B cell (primary cell): Measurements from ENCODE around the gene ADGRV1. TPM values are rescaled to one million over a fixed set of nuclear protein-coding genes. Genes with fewer than 3 reads are reported as not detected.

ENCODE experiments used
- ATAC-seq: fragments of 200-7000 bp; cut with Tn5 transposase; one replicate; pipeline ENCODE4 v1.10.0; 2021; ENCODE audit warnings: low read depth, mild to moderate bottlenecking, moderate number of reproducible peaks, moderate library complexity
- CTCF ChIA-PET: fragments of 350-600 bp; sonication (Branson Sonifier 250); formaldehyde crosslinking; loops from one replicate; lab custom pipeline; 2021; ENCODE audit warnings: antibody characterized with exemption, inconsistent platforms; lab: Charles Lee
- POLR2A ChIA-PET: fragments of 350-600 bp; sonication (Branson Sonifier 250); formaldehyde crosslinking; loops from one replicate; lab custom pipeline; 2021; ENCODE audit warnings: antibody characterized with exemption; lab: Charles Lee
- DNase-seq: peaks from one replicate; pipeline ENCODE4 v3.0.0; 2013
- H2AFZ ChIP-seq: 2 replicates; pipeline ENCODE4 v1.6.1; 2012; ENCODE audit warnings: mild to moderate bottlenecking, low read depth, low read length; ENCODE audit not compliant: insufficient read depth, poor library complexity, severe bottlenecking
- H3K27ac ChIP-seq, 2 donors: 1 replicate in 1 of 2; 2 replicates in 1 of 2; pipeline ENCODE4 v1.5.1; 2012 to 2013; ENCODE audit warnings: low read length in 2 of 2, mild to moderate bottlenecking in 2 of 2, moderate library complexity in 1 of 2
- H3K27me3 ChIP-seq, 4 experiments: fragments of 200-600 bp in 1 of 4; sonication (generic) in 1 of 4; replicated peaks in 1 of 4; 1 replicate in 2 of 4; 2 replicates in 2 of 4; pipeline versions ENCODE4 v1.6.1 to v1.7.0; 2013 to 2016; ENCODE audit warnings: low read length in 3 of 4, mild to moderate bottlenecking in 2 of 4, mixed read lengths in 1 of 4, moderate library complexity in 1 of 4; ENCODE audit not compliant: insufficient read depth in 4 of 4, control insufficient read depth in 3 of 4; ENCODE audit errors: control extremely low read depth in 1 of 4
- H3K36me3 ChIP-seq, 2 experiments: replicated peaks in 1 of 2; 1 replicate in 1 of 2; 2 replicates in 1 of 2; pipeline versions ENCODE4 v1.6.1 to v1.7.1; 2013; ENCODE audit warnings: low read length in 1 of 2; ENCODE audit not compliant: insufficient read depth in 2 of 2, control insufficient read depth in 1 of 2; ENCODE audit errors: control extremely low read depth in 1 of 2, extremely low read depth in 1 of 2
- H3K4me1 ChIP-seq, 2 donors: fragments of 200-600 bp in 1 of 2; sonication (generic) in 1 of 2; 1 replicate in 1 of 2; 2 replicates in 1 of 2; pipeline versions ENCODE4 v1.5.1 to v1.6.1; 2013 to 2017; ENCODE audit warnings: low read length in 2 of 2; ENCODE audit not compliant: control insufficient read depth in 2 of 2, insufficient read depth in 2 of 2
- H3K4me2 ChIP-seq: replicated peaks from 2 replicates; pipeline ENCODE3; 2012; ENCODE audit warnings: mild to moderate bottlenecking, low read depth, low read length; ENCODE audit not compliant: poor library complexity, severe bottlenecking
- H3K4me3 ChIP-seq, 5 experiments: fragments of 200-600 bp in 1 of 5; sonication (generic) in 1 of 5; 1 replicate in 3 of 5; 2 replicates in 2 of 5; pipeline versions ENCODE4 v1.5.1 to v1.7.0; 2011 to 2016; ENCODE audit warnings: low read length in 4 of 5, mild to moderate bottlenecking in 4 of 5, low read depth in 2 of 5, control low read depth in 1 of 5, moderate library complexity in 1 of 5; ENCODE audit not compliant: insufficient read depth in 1 of 5; ENCODE audit errors: control extremely low read depth in 1 of 5, extremely low read depth in 1 of 5
- H3K79me2 ChIP-seq: fragments of 200-600 bp; sonication (generic); one replicate; pipeline ENCODE4 v1.6.0; 2016; ENCODE audit warnings: low read length; ENCODE audit not compliant: control insufficient read depth, insufficient read depth
- H3K9ac ChIP-seq: fragments of 200-600 bp; sonication (generic); 2 replicates; pipeline ENCODE4 v1.6.1; 2017; ENCODE audit warnings: mild to moderate bottlenecking, low read length, moderate library complexity
- H3K9me3 ChIP-seq, 3 donors: one replicate each; pipeline versions ENCODE4 v1.6.1 to v1.7.1; 2013; ENCODE audit warnings: low read length in 2 of 3; ENCODE audit not compliant: control insufficient read depth in 2 of 3, insufficient read depth in 1 of 3; ENCODE audit errors: control extremely low read depth in 1 of 3
- H4K20me1 ChIP-seq: 2 replicates; pipeline ENCODE4 v1.6.0; 2012; ENCODE audit warnings: mild to moderate bottlenecking, low read length; ENCODE audit not compliant: insufficient read depth, control insufficient read depth, poor library complexity, severe bottlenecking
- H3K27ac Mint-ChIP-seq: one replicate; pipeline ENCODE4 v1.8.0; 2021; ENCODE audit warnings: mixed read lengths
- H3K27me3 Mint-ChIP-seq: one replicate; pipeline ENCODE4 v1.8.0; 2021; ENCODE audit warnings: mixed read lengths
- H3K4me1 Mint-ChIP-seq: one replicate; pipeline ENCODE4 v1.8.0; 2021; ENCODE audit warnings: mixed read lengths
- H3K4me3 Mint-ChIP-seq: one replicate; pipeline ENCODE4 v1.8.0; 2021; ENCODE audit warnings: mixed read lengths
- H3K9me3 Mint-ChIP-seq: one replicate; pipeline ENCODE4 v1.8.0; 2022; ENCODE audit warnings: mixed read lengths; ENCODE audit not compliant: insufficient read depth
- CTCF ChIP-seq: fragments of 200-600 bp; IDR thresholded peaks from one replicate; pipeline ENCODE4 v1.8.0; 2022; ENCODE audit warnings: antibody characterized with exemption, mild to moderate bottlenecking
- EZH2 ChIP-seq: IDR thresholded peaks from 2 replicates; pipeline ENCODE4 v1.6.1; 2012; ENCODE audit warnings: borderline replicate concordance, low read depth, mild to moderate bottlenecking, moderate library complexity, low read length; ENCODE audit not compliant: insufficient read depth, poor library complexity, severe bottlenecking
- WGBS: methylation state at CpG from one replicate; pipeline ENCODE4 v1.1.5; 2013; ENCODE audit warnings: missing lambda C conversion rate; ENCODE audit not compliant: insufficient coverage; 5-methylcytosine and 5-hydroxymethylcytosine counted together
- intact Hi-C: fragments of 100-400 bp; cut with micrococcal nuclease; formaldehyde crosslinking; loops from one replicate; pipeline ENCODE4 v1.10.0; 2022
- polyA plus RNA-seq: library from polyadenylated mRNA; depleted of rRNA; stranded (reverse); fragments of >200 nt; gene quantifications from 2 replicates; pipeline ENCODE4 v1.2.3, GENCODE V29; 2012
- total RNA-seq, 2 donors: library from RNA; stranded (reverse); fragments of 120-200 nt in 1 of 2; gene quantifications; 1 replicate in 1 of 2; 2 replicates in 1 of 2; pipeline versions ENCODE4 v1.2.3 to v1.2.4, GENCODE V29; 2013 to 2022

ADGRV1 gene
- total and polyA plus RNA-seq, 2 donors (not counting 1 experiment from before 2014, with no cell fraction given), result 0.07 TPM; not detected in 1

- no peak overlapping the region for H2AFZ ChIP-seq
- CTCF ChIA-PET, result interaction anchor here (0.6 kb wide), 1 partner anchor 15 kb away, joined by 3 read pairs; no protein-coding TSS in a partner anchor
- no peak overlapping the region for H3K27ac Mint-ChIP-seq
- DNase-seq (no peak), ATAC-seq (no peak)
- TF ChIP-seq CTCF (no peak), EZH2 (no peak)
- peaks cover 8% of the 10 kb centered on the region for H3K27me3 Mint-ChIP-seq
- no peak overlapping the region for H3K4me3 Mint-ChIP-seq
- H3K27me3 ChIP-seq, result peaks cover 0 to 2% (median 0%) of the 10 kb centered on the region in 4 experiments
- H3K4me2 ChIP-seq, result no peak overlapping the region
- H3K4me3 ChIP-seq, result no peak overlapping the region
- no peak overlapping the region for H3K9ac ChIP-seq
- POLR2A ChIA-PET, result no interaction called here
- H3K36me3 ChIP-seq, result no peaks in the 10 kb centered on the region
- H3K9me3 ChIP-seq, result no peaks in the 10 kb centered on the region
- no peaks in the 10 kb centered on the region for H3K79me2 ChIP-seq
- 80% methylated on average over 1 of the region's 3 CpGs for WGBS
- no peaks in the 10 kb centered on the region for H3K9me3 Mint-ChIP-seq
- no peak overlapping the region for H3K27ac ChIP-seq
- no peaks in the 10 kb centered on the region for H3K4me1 Mint-ChIP-seq
- intact Hi-C loops, result no loop called here
- no peaks in the 10 kb centered on the region for H3K4me1 ChIP-seq
- no peaks in the 10 kb centered on the region for H4K20me1 ChIP-seq
These were observed 358.6 kb downstream of the ADGRV1 start for GRCh38 chr5:90916947-90917800.
